ENCODE measurements around the gene NRXN3. TPM values are rescaled to one million over a fixed set of nuclear protein-coding genes. Genes with fewer than 3 reads are reported as not detected.

The NRXN3 gene
- total and polyA plus RNA-seq, 3 experiments from 2014 or later: not detected

- CTCF ChIA-PET: no interaction called here
- Mint-ChIP-seq H3K36me3 (no peaks in the 10 kb centered on the region), H3K27me3 (no peaks in the 10 kb centered on the region), H3K9me3 (peaks cover 0 to 5% (median 0%) of the 10 kb centered on the region in 5 donors), H3K4me3 (no peak overlapping the region), H3K27ac (no peak overlapping the region), H3K4me1 (no peaks in the 10 kb centered on the region)
- POLR2A ChIA-PET: no interaction called here
- H3K27me3 ChIP-seq (ENCODE audit: insufficient read depth, low read length, poor library complexity, severe bottlenecking): no peaks in the 10 kb centered on the region
- no peak overlapping the region for H3K4me3 ChIP-seq (ENCODE audit: low read length)
- no peaks in the 10 kb centered on the region for H3K36me3 ChIP-seq (ENCODE audit: insufficient read depth, low read length)
- no peak for DNase-seq
- H3K4me1 ChIP-seq (ENCODE audit: insufficient read depth, low read length): no peaks in the 10 kb centered on the region
- H3K9me3 ChIP-seq (ENCODE audit: low read length): no peaks in the 10 kb centered on the region
- H3K27ac ChIP-seq (ENCODE audit: low read depth, low read length): no peak overlapping the region
These were observed 1498.8 kb downstream of the NRXN3 start for GRCh38 chr14:79668951-79669350.

- ChIA-PET CTCF (no interaction called here), POLR2A (no interaction called here)
- no peaks in the 10 kb centered on the region for H3K27me3 ChIP-seq (ENCODE audit: insufficient read depth, low read length, poor library complexity, severe bottlenecking)
- no peaks in the 10 kb centered on the region for H3K36me3 ChIP-seq (ENCODE audit: insufficient read depth, low read length)
- DNase-seq: no peak
- H3K4me1 ChIP-seq (ENCODE audit: insufficient read depth, low read length): no peaks in the 10 kb centered on the region
- H3K9me3 ChIP-seq (ENCODE audit: low read length): no peaks in the 10 kb centered on the region
- Mint-ChIP-seq H3K36me3 (no peaks in the 10 kb centered on the region), H3K27ac (no peak overlapping the region), H3K27me3 (no peaks in the 10 kb centered on the region), H3K9me3 (peaks cover 0 to 8% (median 0%) of the 10 kb centered on the region in 5 donors), H3K4me1 (no peaks in the 10 kb centered on the region), H3K4me3 (no peak overlapping the region)
- no peak overlapping the region for H3K27ac ChIP-seq (ENCODE audit: low read depth, low read length)
- H3K4me3 ChIP-seq (ENCODE audit: low read length): no peak overlapping the region
These were observed 1500.6 kb downstream of the NRXN3 start for GRCh38 chr14:79670811-79671210.

GRCh38 chr14:79680087-79680486, 1509.9 kb downstream of the NRXN3 start:
- Mint-ChIP-seq H3K36me3 (no peaks in the 10 kb centered on the region), H3K4me3 (no peak overlapping the region), H3K9me3 (peaks cover 0 to 16% (median 0%) of the 10 kb centered on the region in 5 donors), H3K27ac (no peak overlapping the region), H3K4me1 (no peaks in the 10 kb centered on the region), H3K27me3 (no peaks in the 10 kb centered on the region)
- ChIA-PET POLR2A (no interaction called here), CTCF (no interaction called here)
- no peaks in the 10 kb centered on the region for H3K4me1 ChIP-seq (ENCODE audit: insufficient read depth, low read length)
- no peak overlapping the region for H3K27ac ChIP-seq (ENCODE audit: low read depth, low read length)
- no peak overlapping the region for H3K4me3 ChIP-seq (ENCODE audit: low read length)
- no peaks in the 10 kb centered on the region for H3K27me3 ChIP-seq (ENCODE audit: insufficient read depth, low read length, poor library complexity, severe bottlenecking)
- H3K9me3 ChIP-seq (ENCODE audit: low read length): no peaks in the 10 kb centered on the region
- no peak for DNase-seq
- H3K36me3 ChIP-seq (ENCODE audit: insufficient read depth, low read length): no peaks in the 10 kb centered on the region

DNA sequence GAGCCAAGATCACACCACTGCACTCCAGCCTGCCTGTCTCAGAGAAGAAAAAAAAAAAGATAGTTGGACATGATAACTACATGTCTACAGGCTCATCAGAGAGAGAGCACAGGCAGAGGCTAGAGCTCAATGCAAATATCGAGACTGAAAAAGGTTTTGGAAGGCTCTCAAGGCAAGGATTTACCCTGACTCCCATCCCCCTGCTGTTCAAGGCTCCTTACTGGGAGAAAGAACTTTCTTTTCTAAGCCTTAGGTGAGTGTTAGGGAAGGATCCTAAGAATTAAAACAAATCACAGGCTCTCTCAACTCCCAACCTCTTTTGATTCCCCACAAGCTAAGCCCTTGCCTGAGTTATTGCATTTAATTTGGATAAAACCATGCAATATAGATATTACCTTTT, 1516.0 kb downstream of the NRXN3 start:
- H3K4me1 Mint-ChIP-seq: no peaks in the 10 kb centered on the region
- Histone ChIP-seq H3K9me3 (ENCODE audit: low read length) (no peaks in the 10 kb centered on the region), H3K27ac (ENCODE audit: low read depth, low read length) (no peak overlapping the region), H3K4me3 (ENCODE audit: low read length) (no peak overlapping the region), H3K27me3 (ENCODE audit: insufficient read depth, low read length, poor library complexity, severe bottlenecking) (no peaks in the 10 kb centered on the region), H3K36me3 (ENCODE audit: insufficient read depth, low read length) (no peaks in the 10 kb centered on the region), H3K4me1 (ENCODE audit: insufficient read depth, low read length) (no peaks in the 10 kb centered on the region)
- peaks cover 0 to 8% (median 0%) of the 10 kb centered on the region in 5 donors for H3K9me3 Mint-ChIP-seq
- no peak for DNase-seq
- no peak overlapping the region for H3K27ac Mint-ChIP-seq
- POLR2A ChIA-PET: no interaction called here
- no peak overlapping the region for H3K4me3 Mint-ChIP-seq
- CTCF ChIA-PET: no interaction called here
- no peaks in the 10 kb centered on the region for H3K36me3 Mint-ChIP-seq
- H3K27me3 Mint-ChIP-seq: no peaks in the 10 kb centered on the region

DNA sequence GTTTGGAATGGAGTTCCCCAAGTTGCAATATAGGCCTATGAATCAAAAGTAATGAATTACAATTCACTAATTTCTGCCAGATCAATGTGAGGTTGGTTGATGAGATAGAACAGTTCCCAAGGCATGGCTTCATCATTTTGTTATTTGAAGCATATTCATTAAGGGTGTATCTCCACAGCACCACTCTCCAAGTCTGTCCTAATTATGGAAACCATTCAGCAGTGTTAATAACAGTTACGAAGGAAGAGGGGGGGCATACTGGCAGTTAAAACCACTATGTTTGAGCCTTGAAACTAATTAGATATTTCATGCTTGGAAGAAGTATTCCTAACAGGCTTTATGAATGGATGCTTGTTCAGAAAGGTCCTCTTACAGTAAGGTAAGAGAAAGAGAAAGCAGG, 1520.8 kb downstream of the NRXN3 start:
- no peak for DNase-seq
- ChIA-PET CTCF (no interaction called here), POLR2A (no interaction called here)
- H3K4me1 ChIP-seq (ENCODE audit: insufficient read depth, low read length): no peaks in the 10 kb centered on the region
- no peaks in the 10 kb centered on the region for H3K9me3 ChIP-seq (ENCODE audit: low read length)
- H3K27ac ChIP-seq (ENCODE audit: low read depth, low read length): no peak overlapping the region
- H3K4me3 ChIP-seq (ENCODE audit: low read length): no peak overlapping the region
- Mint-ChIP-seq H3K4me3 (no peak overlapping the region), H3K27ac (no peak overlapping the region), H3K4me1 (no peaks in the 10 kb centered on the region), H3K9me3 (no peaks in the 10 kb centered on the region), H3K36me3 (no peaks in the 10 kb centered on the region), H3K27me3 (no peaks in the 10 kb centered on the region)
- no peaks in the 10 kb centered on the region for H3K36me3 ChIP-seq (ENCODE audit: insufficient read depth, low read length)
- no peaks in the 10 kb centered on the region for H3K27me3 ChIP-seq (ENCODE audit: insufficient read depth, low read length, poor library complexity, severe bottlenecking)

DNA sequence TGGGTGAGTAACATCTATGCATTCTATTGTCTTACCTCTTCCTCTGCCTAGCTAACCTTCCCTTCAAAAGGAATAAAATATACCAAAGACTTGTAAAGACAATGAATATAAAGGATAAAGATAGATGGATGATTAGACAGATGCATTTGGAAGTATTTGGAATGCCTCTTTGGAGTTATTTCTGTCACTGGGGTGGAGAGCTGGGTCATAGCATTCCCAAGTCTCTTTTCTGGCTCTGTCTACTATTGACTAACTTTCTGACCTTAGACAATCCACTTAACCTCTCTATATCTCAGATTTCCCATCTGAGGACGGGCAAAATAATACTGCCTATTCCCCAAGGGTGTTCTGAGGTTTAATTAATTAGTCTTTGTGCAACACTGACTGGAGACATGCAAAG, 1523.8 kb downstream of the NRXN3 start:
- ChIA-PET CTCF (no interaction called here), POLR2A (no interaction called here)
- no peak overlapping the region for H3K4me3 ChIP-seq (ENCODE audit: low read length)
- no peaks in the 10 kb centered on the region for H3K4me1 ChIP-seq (ENCODE audit: insufficient read depth, low read length)
- DNase-seq: no peak
- H3K36me3 ChIP-seq (ENCODE audit: insufficient read depth, low read length): no peaks in the 10 kb centered on the region
- H3K9me3 ChIP-seq (ENCODE audit: low read length): no peaks in the 10 kb centered on the region
- Mint-ChIP-seq H3K27me3 (no peaks in the 10 kb centered on the region), H3K27ac (no peak overlapping the region), H3K4me1 (no peaks in the 10 kb centered on the region), H3K36me3 (no peaks in the 10 kb centered on the region), H3K9me3 (no peaks in the 10 kb centered on the region), H3K4me3 (no peak overlapping the region)
- H3K27ac ChIP-seq (ENCODE audit: low read depth, low read length): no peak overlapping the region
- H3K27me3 ChIP-seq (ENCODE audit: insufficient read depth, low read length, poor library complexity, severe bottlenecking): no peaks in the 10 kb centered on the region

GRCh38 chr14:79695307-79695706, 1525.1 kb downstream of the NRXN3 start:
- Histone ChIP-seq H3K36me3 (ENCODE audit: insufficient read depth, low read length) (no peaks in the 10 kb centered on the region), H3K27ac (ENCODE audit: low read depth, low read length) (no peak overlapping the region), H3K27me3 (ENCODE audit: insufficient read depth, low read length, poor library complexity, severe bottlenecking) (no peaks in the 10 kb centered on the region), H3K9me3 (ENCODE audit: low read length) (no peaks in the 10 kb centered on the region), H3K4me1 (ENCODE audit: insufficient read depth, low read length) (no peaks in the 10 kb centered on the region), H3K4me3 (ENCODE audit: low read length) (no peak overlapping the region)
- H3K4me1 Mint-ChIP-seq: no peaks in the 10 kb centered on the region
- no peaks in the 10 kb centered on the region for H3K27me3 Mint-ChIP-seq
- no peak overlapping the region for H3K27ac Mint-ChIP-seq
- no peak for DNase-seq
- ChIA-PET CTCF (no interaction called here), POLR2A (no interaction called here)
- peaks cover 0 to 2% (median 0%) of the 10 kb centered on the region in 5 donors for H3K9me3 Mint-ChIP-seq
- H3K4me3 Mint-ChIP-seq: no peak overlapping the region
- H3K36me3 Mint-ChIP-seq: no peaks in the 10 kb centered on the region

GRCh38 chr14:79698298-79698711, 1528.1 kb downstream of the NRXN3 start:
- Mint-ChIP-seq H3K27me3 (no peaks in the 10 kb centered on the region), H3K4me3 (no peak overlapping the region), H3K9me3 (peaks cover 0 to 5% (median 2%) of the 10 kb centered on the region in 5 donors), H3K27ac (no peak overlapping the region), H3K4me1 (no peaks in the 10 kb centered on the region), H3K36me3 (no peaks in the 10 kb centered on the region)
- ChIA-PET CTCF (no interaction called here), POLR2A (no interaction called here)
- H3K36me3 ChIP-seq (ENCODE audit: insufficient read depth, low read length): no peaks in the 10 kb centered on the region
- no peaks in the 10 kb centered on the region for H3K4me1 ChIP-seq (ENCODE audit: insufficient read depth, low read length)
- no peak for DNase-seq
- H3K9me3 ChIP-seq (ENCODE audit: low read length): no peaks in the 10 kb centered on the region
- H3K4me3 ChIP-seq (ENCODE audit: low read length): no peak overlapping the region
- H3K27me3 ChIP-seq (ENCODE audit: insufficient read depth, low read length, poor library complexity, severe bottlenecking): no peaks in the 10 kb centered on the region
- no peak overlapping the region for H3K27ac ChIP-seq (ENCODE audit: low read depth, low read length)

DNA sequence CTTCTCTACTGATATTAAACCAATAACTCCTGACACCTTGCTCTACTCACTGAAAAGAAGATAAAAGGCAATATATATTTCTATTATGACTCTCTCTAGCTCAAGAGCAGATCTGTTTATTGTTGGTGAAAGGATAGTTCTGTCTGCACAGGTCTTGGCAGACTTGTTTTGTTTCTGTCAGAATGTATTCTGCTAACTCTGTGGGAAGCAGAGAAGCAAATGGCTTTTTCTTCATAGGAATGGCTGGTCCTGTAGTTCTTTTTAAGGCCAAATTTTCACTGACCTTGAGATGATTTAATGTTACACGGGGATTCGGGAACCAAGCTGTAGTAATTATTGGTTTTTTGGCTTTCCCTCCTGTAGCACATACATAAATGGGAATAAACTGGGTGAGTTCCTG, 1529.0 kb downstream of the NRXN3 start:
- no peaks in the 10 kb centered on the region for H3K4me1 Mint-ChIP-seq
- Histone ChIP-seq H3K9me3 (ENCODE audit: low read length) (no peaks in the 10 kb centered on the region), H3K27me3 (ENCODE audit: insufficient read depth, low read length, poor library complexity, severe bottlenecking) (no peaks in the 10 kb centered on the region), H3K4me3 (ENCODE audit: low read length) (no peak overlapping the region), H3K4me1 (ENCODE audit: insufficient read depth, low read length) (no peaks in the 10 kb centered on the region), H3K36me3 (ENCODE audit: insufficient read depth, low read length) (no peaks in the 10 kb centered on the region), H3K27ac (ENCODE audit: low read depth, low read length) (no peak overlapping the region)
- ChIA-PET POLR2A (no interaction called here), CTCF (no interaction called here)
- no peak overlapping the region for H3K27ac Mint-ChIP-seq
- H3K36me3 Mint-ChIP-seq: no peaks in the 10 kb centered on the region
- H3K27me3 Mint-ChIP-seq: no peaks in the 10 kb centered on the region
- H3K9me3 Mint-ChIP-seq: peaks cover 0 to 5% (median 2%) of the 10 kb centered on the region in 5 donors
- no peak overlapping the region for H3K4me3 Mint-ChIP-seq
- DNase-seq: no peak

Measured in CD8-positive, alpha-beta memory T cell (primary cell).